Fibroblast of upper back skin (primary cell): ENCODE measurements around the gene SIK1.
"Not testable (repeated sequence)": the region's sequence is repeated elsewhere in the genome, so short reads cannot be mapped to it uniquely, and the experiment has no call there.

Experiments
- DNase-seq: peaks from one replicate; pipeline ENCODE4 v3.0.0-alpha.2; 2013

The SIK1 gene

DNA sequence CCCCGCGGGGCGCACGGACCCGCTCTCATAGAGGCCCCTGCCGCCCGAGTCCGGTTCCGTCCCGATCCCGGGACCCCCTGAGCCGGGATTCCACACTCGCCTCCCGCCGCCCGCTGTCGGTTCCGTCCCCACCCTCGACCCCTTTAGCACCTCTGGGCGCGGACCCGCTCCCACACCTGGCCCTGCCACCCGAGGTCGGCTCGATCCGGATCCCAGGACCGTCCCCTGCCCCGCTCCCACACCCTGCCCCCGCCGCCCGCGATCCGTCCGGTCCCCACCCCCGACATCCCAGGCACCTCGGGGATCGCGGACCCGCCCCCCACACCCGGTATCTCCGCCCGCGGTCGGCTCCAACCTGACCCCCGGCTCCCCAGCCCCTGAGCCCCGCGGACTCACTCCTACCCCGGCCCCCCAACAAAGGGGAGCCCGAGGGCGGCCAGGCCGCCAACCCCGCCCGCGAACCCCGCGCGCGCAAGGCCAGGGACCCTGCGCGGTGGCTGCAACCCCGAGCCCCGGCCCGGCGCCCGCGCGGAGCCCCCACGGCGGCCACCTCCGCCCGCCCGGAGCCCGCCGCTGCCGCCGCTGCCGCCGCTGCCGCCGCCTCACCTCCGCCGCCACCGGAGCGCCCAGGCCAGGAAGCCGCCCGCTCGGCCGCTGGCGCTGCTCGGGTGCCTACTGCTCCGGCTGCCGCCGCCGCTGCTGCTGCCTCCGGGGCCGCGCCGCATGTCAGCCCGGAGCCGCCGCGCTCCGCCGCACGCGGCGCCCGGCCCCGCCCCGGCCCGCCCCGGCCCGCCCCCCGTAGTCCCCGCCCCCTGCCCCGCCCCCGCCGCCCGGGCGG, at the start of gene SIK1:
TSS of gene SIK1 (minus strand) at position 728 of the 838 bp plus-strand sequence. CDS start 953 bp downstream, outside the sequence.
- DNase-seq, result not testable (repeated sequence)

- not testable (repeated sequence) for DNase-seq
Observed at GRCh38 chr21:43471597-43472242, 44.8 kb upstream of the SIK1 start.

DNA sequence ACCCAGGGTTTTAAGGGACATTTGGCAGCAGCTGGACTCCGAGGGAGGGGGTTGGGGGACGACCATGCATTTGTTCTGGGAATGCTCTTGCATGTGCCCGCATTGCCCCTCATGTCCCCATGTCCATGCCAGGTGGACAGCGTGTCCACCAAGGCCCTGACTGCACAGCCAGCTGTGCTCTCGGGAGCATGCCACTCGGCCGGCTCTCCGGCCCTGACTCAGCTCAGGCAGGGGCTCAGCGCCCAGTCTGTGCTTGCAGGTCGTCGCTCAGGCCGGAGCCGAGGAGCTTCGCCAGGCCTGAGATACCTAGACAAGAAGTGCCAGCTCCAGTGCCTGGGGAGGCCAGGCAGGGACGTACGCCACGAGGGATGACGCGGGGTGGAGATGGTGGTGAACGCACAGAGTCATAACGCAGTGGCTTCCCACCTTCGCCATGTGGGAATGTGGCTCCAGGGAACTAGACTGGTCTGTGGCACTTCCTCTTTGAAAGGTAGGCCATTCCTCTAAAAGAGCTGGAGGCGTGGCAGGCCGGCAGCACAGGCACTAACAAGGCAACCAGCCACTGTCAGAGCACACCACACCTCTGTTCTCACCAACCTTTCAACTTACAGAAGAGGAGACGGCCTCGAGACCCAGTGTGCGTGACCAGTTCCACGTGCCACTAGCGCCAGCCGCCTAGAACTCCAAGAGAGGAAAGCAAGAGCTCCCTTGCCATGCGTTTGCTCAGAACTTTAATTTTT, 43.0 kb upstream of the SIK1 start:
- DNase-seq, result not testable (repeated sequence)

DNA sequence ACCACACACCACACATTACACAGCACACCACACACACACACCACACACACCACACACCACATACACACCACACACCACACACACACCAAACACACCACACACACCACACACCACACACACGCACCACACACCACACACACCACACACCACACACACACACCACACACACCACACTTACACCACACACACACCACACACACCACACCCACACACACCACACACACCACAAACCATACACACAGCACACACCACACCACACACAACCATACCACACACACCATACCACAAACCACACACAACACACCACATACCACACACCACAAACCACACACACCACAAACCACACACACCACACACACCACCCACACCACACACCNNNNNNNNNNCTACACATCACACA, 40.9 kb upstream of the SIK1 start:
- DNase-seq, result no peak

GRCh38 chr21:43465159-43465558, 38.2 kb upstream of the SIK1 start:
- not testable (repeated sequence) for DNase-seq

GRCh38 chr21:43463498-43464261, 36.7 kb upstream of the SIK1 start:
- DNase-seq, result not testable (repeated sequence)

DNA sequence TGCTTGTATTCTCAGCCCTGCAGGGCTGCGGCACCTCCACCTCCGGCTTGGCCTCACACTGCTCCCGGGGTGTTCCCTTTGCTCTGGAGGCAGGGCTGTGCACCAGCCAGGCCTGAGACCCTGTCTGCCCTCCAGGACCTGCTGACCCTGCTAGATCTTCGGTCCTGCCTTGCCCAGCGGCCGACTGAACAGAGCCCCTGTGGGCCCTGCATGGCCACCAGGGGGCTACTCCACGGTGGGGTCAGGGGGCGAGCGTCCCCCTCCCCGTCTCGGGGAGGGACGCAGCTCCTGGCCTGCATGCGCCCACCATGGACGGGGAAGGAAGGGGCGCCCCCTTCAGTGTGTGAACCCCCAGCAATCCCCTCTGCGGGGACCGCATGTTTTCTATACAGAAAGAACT, 36.0 kb upstream of the SIK1 start:
- not testable (repeated sequence) for DNase-seq

- not testable (repeated sequence) for DNase-seq
Observed at GRCh38 chr21:43460475-43460874, 33.5 kb upstream of the SIK1 start.

- not testable (repeated sequence) for DNase-seq
Observed at GRCh38 chr21:43458995-43459394, 32.1 kb upstream of the SIK1 start.

GRCh38 chr21:43456616-43457314, 29.8 kb upstream of the SIK1 start:
- DNase-seq, result not testable (repeated sequence)

DNA sequence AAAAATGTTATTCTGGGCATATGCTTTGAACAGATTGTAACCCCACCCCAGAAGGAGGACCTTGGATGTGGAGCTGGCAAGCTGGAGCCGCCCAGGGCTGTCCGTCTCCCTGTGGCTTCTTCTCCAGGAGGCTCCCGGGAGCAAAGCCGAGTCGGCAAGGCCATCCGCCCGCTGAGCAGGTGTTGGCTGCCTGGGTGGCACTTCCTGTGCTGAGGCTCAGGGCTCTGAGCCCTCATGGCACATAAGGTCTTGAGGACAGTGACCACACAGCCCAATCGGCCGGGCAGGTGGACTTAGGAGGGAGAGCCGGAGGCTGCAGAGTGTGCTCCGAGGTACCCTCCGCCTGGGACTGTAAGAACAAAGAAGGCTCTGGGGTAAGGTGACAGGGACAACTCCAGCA, 28.8 kb upstream of the SIK1 start:
- DNase-seq, result not testable (repeated sequence)

- DNase-seq, result not testable (repeated sequence)
Observed at GRCh38 chr21:43454176-43454575, 27.2 kb upstream of the SIK1 start.

DNA sequence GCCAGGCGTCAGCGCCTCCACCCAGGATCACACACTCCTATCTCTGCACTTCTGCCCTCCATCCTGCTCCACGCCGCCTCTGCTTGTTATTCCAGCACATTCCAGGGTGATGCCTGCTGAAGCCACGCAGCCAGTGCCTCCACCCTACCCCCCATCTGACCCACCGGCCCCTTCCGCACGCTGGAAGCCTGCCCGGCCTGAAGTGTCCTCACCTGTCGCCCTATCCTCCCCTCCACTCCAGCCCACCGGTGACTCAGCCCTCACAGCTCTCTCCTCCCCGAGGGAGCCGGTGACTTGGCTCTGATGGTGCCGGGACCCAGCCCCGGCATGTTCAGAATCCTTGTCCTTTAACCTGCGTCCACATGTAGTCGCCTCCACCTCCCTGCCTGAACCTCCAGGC, 24.9 kb upstream of the SIK1 start:
- not testable (repeated sequence) for DNase-seq

GRCh38 chr21:43450287-43450686, 23.4 kb upstream of the SIK1 start:
- not testable (repeated sequence) for DNase-seq

GRCh38 chr21:43447353-43447977, 20.5 kb upstream of the SIK1 start:
- not testable (repeated sequence) for DNase-seq

GRCh38 chr21:43446277-43446932, 19.5 kb upstream of the SIK1 start:
- not testable (repeated sequence) for DNase-seq

- not testable (repeated sequence) for DNase-seq
Observed at GRCh38 chr21:43444524-43444923, 17.6 kb upstream of the SIK1 start.

DNA sequence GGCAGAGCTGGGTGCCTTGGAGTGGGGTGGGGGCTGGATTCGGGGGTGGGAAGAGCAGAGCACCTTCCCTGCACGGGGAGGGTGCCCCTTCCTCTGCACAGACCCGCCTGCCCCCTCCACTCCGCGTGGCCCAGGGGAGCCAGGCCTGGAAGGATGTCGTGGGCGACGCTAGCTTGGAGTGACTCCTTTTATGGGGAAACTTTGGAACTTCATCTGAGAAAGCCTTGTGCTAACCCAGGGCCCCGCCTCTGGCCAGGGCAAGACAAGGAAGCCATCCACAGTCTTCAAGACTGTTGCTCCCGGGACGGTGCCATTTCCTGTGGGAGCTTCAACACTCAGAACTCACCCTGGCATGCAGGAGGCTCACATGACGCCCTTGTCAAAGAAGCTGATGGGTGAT, 15.6 kb upstream of the SIK1 start:
- DNase-seq, result not testable (repeated sequence)

GRCh38 chr21:43440835-43441727, 14.2 kb upstream of the SIK1 start:
- not testable (repeated sequence) for DNase-seq
